A673 (cell line): Measurements from ENCODE around the gene KIAA0232.

Source experiments
- CTCF ChIP-seq: fragments of 300-800, 200-600 bp; sonication (generic); conservative IDR thresholded peaks from 2 replicates; pipeline ENCODE4 v1.5.1; 2017; ENCODE audit warnings: low read depth, mild to moderate bottlenecking, antibody characterized with exemption, low read length, moderate library complexity, mixed read lengths
- EZH2 ChIP-seq: fragments of 200-600 bp; sonication (generic); IDR thresholded peaks from 2 replicates; pipeline ENCODE4 v1.6.1; 2017; ENCODE audit warnings: borderline replicate concordance, low read depth, mild to moderate bottlenecking, mixed read lengths, antibody characterized with exemption, low read length; ENCODE audit not compliant: poor library complexity, severe bottlenecking

GRCh38 chr4:6910960-6911874 lies 128.7 kb downstream of the KIAA0232 start:
- no peak for TF ChIP-seq CTCF
- TF ChIP-seq EZH2: no peak
